HG02571 (cell line): ENCODE measurements around the gene PPP3CB.
A peak's percentile ranks its signal among the peaks of the same experiment; 100 is the strongest.
"Not testable (repeated sequence)": the region's sequence is repeated elsewhere in the genome, so short reads cannot be mapped to it uniquely, and the experiment has no call there.

Experiments used
- ATAC-seq: cut with Tn5 transposase; IDR thresholded peaks from one replicate; pipeline ENCODE4 v1.9.1; 2021; ENCODE audit warnings: mild to moderate bottlenecking, moderate library complexity; ENCODE audit not compliant: unreplicated experiment

PPP3CB gene

GRCh38 chr10:73423309-73423708, 72.5 kb downstream of the PPP3CB start:
- ATAC-seq: no peak

- no peak for ATAC-seq
Observed at GRCh38 chr10:73416571-73416970, 79.3 kb downstream of the PPP3CB start.

DNA sequence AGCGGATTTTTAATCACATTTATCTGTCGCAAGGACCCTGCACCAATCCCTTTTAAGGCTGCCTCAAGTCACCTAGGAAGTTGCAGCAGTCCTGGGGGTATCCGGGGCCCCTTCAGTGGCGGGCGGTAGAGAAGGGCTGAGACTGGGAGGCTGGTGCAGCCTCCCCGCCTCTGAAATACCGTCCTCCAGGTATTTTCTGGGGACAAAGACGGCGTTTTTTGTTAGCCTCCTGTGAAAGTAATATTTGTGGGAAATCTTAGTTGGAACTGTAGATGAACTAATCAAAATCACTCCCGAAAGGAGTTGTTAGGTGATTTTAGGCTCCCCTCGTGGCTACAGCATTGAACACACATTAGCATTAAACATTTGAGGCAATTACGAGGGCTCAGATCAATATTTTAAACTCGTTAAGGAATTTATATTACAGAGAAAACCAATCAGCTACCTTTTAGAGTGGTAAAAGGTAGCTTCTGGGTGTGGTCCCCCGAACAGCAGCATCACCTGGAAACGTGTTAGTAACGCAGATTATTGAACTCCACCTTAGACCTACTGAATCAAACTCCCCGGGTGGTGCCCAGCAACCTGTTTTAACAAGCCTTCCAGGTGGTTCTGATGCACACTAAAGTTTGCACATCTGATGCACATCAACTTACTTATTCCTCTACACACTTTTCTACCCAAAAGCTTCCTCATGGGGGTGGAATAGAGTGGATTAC, 81.4 kb downstream of the PPP3CB start:
- peak; percentile 25 for ATAC-seq

DNA sequence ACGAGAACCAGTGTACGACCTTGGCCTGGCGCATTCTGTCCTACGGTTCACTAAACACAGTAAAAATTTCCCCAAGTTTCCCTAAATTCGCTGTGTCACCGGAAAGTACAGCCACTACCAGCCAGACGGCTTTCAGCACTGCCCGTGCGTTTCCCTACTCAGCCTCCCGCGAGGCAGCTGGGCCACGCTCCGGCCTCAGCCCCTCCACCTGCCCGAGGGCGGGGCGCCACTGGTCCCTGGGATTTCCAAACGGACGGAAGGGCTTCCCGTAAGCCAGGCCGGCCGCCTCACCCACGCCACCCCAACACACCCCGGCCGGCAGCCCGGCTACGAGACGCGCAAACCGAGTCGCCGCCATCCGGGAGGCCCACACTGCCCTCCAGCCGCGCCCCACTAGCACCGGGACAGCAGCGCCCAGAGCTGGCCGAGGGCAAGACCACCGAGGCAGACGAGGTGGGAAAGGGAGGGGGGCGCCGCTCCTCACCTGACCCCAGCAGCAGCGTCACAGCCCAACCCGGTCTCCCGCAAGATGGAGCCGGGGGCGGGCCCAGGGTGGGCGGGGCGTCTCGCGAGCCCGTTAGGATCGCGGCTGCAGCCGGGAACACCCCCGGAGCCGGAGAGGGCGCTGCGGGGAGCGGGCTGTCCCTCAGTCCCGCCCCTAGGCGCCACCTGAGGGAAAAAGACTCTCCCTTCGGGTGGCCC, 82.1 kb downstream of the PPP3CB start, which contains the start of gene ANXA7:
TSS of gene ANXA7 (minus strand) at position 531 of the 702 bp plus-strand sequence. CDS start 13,202 bp downstream, outside the sequence.
- peak; percentile 90 for ATAC-seq

DNA sequence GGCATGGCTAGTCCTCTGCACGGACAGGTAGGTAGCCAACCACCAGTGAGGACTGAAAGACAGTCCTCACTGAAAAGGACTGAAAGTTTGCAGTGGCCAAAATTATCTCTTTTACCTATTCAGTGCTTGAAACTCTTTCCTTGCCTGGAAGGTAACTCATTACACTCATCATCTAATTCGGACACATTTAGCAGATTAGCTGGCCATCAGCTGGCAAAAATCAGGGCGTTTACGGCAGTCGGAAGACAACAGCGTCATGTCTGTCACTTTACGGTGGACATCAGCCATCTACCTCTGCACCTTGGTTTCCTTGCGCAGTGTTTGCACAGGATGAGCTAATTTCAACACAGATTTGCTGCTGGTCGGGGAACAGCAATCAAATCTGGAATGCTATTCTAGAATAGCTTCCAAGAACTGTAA, 82.7 kb downstream of the PPP3CB start:
- peak; percentile 11 for ATAC-seq

DNA sequence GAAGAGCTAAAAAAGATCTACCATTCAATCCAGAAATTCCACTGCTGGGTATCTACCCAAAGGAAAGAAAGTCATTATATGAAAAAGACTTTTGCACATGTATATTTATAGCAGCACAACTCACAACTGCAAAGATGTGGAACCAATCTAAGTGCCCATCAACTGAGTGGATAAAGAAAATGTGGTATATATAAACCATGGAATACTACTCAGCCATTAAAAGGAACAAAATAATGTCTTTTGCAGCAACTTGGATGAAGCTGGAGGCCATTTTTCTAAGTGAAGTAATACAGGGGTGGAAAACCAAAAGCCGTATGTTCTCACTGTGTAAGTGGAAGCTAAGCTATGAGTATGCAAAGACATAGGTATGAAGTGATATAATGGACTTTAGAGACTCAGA, 84.9 kb downstream of the PPP3CB start:
- ATAC-seq: no peak

DNA sequence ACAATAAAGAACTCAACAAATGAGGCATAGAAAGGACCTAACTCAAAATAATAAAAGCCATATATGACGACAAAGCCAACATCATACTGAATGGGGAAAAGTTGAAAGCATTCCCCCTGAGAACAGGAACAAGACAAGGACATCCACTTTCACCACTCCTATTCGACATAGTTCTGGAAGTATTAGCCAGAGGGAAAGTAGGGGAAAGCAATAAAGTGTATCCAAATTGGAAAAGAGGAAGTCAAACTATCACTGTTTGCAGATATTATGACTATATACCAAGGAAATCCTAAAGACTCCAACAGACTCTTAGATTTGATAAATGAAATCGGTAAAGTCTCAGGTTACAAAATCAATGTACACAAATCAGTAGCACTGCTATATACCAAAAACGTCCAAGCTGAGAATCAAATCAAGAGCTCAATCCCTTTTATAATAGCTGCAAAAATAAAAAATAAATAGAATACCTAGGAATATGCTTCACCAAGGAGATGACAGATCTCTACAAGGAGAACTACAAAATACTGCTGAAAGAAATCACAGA, 86.8 kb downstream of the PPP3CB start:
- no peak for ATAC-seq

DNA sequence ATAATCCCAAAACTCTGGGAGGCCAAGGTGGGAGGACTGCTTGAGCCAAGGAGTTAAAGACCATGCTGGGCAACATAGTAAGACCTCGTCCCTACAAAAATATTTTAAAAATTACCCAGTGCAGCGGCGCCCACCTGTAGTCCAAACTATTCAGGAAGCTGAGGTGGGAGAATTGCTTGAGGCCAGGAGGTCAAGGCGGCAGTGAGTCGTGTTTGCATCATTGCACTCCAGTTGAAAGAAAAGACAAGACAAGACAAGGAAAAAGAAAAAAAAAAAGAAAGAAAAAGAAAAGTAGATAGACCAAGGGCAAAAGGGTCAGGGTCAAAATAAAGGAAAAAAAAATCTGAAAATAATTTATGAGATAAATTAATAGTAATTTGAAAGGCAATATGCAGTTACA, 87.8 kb downstream of the PPP3CB start:
- no peak for ATAC-seq

- ATAC-seq: no peak
Observed at GRCh38 chr10:73407495-73407894, 88.3 kb downstream of the PPP3CB start.

- no peak for ATAC-seq
Observed at GRCh38 chr10:73406846-73407245, 89.0 kb downstream of the PPP3CB start.

DNA sequence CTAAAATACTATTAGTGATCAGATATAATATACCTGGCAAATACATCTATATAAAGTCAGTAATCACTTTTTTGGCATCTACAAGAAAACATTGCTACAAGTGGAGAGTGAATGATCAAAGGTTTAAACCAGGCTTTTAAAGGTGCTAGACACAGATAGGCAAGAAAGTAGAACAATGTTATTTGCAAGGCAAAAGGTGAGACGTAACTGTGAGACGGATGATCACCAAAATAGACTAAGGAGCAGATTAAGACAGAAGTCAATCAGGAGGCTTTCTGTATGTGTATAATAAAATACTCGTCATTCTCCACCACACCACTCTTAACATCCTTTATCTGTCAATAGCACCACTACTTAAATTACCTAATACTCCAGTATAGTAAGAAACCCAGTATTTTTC, 90.3 kb downstream of the PPP3CB start:
- ATAC-seq: no peak

- no peak for ATAC-seq
Observed at GRCh38 chr10:73404690-73405089, 91.1 kb downstream of the PPP3CB start.

GRCh38 chr10:73401636-73402035, 94.2 kb downstream of the PPP3CB start:
- ATAC-seq: no peak

- no peak for ATAC-seq
Observed at GRCh38 chr10:73399063-73399462, 96.8 kb downstream of the PPP3CB start.

DNA sequence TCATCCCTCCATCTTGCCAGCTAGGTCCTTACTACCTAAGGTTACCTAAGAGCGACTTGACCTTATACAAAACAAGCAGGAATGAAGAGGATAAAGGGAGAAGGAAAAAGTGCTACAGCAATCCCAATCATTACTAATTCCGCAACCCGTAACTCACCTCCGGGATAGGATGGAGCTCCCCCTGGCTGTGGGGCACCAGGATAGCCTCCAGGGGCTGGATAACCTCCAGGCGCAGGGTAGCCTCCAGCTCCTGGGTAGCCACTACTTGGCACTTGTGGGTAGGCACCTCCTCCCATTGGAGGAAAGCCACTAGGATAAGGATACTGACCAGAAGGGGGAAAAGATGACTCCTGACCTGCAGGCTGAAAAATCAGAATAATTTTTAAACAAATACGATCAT, 97.8 kb downstream of the PPP3CB start:
- ATAC-seq: no peak

- not testable (repeated sequence) for ATAC-seq
Observed at GRCh38 chr10:73394325-73394724, 101.5 kb downstream of the PPP3CB start.

- ATAC-seq: no peak
Observed at GRCh38 chr10:73388228-73388627, 107.6 kb downstream of the PPP3CB start.

DNA sequence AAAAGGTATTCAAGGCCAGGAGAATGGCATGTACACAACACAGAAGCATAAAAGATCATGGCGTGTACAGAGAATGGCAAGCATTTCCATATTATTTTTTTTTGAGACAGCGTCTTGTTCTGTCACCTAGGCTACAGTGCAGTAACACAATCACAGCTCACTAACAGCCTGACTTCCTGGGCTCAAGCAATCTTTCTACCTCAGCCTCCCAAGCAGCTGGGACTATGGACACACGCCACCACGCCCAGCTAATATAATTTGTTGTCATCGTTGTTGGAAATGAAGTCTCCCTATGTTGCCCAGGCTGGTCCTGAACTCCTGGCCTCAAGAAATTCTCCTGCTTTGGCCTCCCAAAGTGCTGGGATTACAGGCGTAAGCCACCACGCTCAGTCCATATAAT, 109.2 kb downstream of the PPP3CB start:
- no peak for ATAC-seq
